ENCODE data around the gene RANGAP1. TPM values are rescaled to one million over a fixed set of nuclear protein-coding genes. Genes with fewer than 3 reads are reported as not detected.

Gene RANGAP1
- total and polyA plus RNA-seq, 2 of the 8 experiments (the other 6 are each of a cell fraction or from before 2014, with no cell fraction given), result 121 to 171 TPM

- no peak overlapping the region for H4K8ac ChIP-seq (ENCODE audit: extremely low read depth, insufficient read depth, low read length)
- H4K91ac ChIP-seq (replicated peaks; ENCODE audit: insufficient read length, low read length), result no peak overlapping the region
- H3K27me3 ChIP-seq (replicated peaks in 1 of 4; ENCODE audit: control insufficient read depth in 3 of 4, extremely low read depth in 1 of 4, insufficient read depth in 3 of 4, low read length in 3 of 4), result no peaks in the 10 kb centered on the region
- ChIA-PET POLR2A (ENCODE audit: partially characterized antibody) (interaction anchor here (0.7 to 3.2 kb wide), 8 partner anchors 8 to 162 kb away, joined by 3 to 18 read pairs (median 4); partner anchors contain the start of gene TOB2), CTCF (ENCODE audit: partially characterized antibody) (interaction anchor here (0.6 kb wide), 1 partner anchor 192 kb away, joined by 4 read pairs; the partner anchor contains the start of gene EP300)
- no peak overlapping the region for H2BK20ac ChIP-seq (ENCODE audit: low read length)
- peak overlapping the region in 1 of 4 experiments; percentile 87; a peak in 2 of 8 replicates for H3K4me3 ChIP-seq (ENCODE audit: extremely low read depth in 1 of 4, insufficient read depth in 2 of 4, low read depth in 3 of 4, low read length in 4 of 4)
- peaks cover 18 to 47% (median 26%) of the 10 kb centered on the region in 4 experiments for H3K36me3 ChIP-seq (ENCODE audit: control insufficient read depth in 2 of 4, insufficient read depth in 4 of 4, low read length in 3 of 4)
- H3K14ac ChIP-seq (ENCODE audit: insufficient read length), result no peak overlapping the region
- no peak overlapping the region for H2AK5ac ChIP-seq (ENCODE audit: low read depth, low read length)
- DNase-seq (ENCODE audit: low read depth in 1 of 2, low spot score in 2 of 2) (no peak), FAIRE-seq (no peak)
- H3K27ac ChIP-seq (ENCODE audit: low read depth, low read length), result no peak overlapping the region
- peaks cover 10% of the 10 kb centered on the region; the same call in 1 of the 2 replicates for H3K79me1 ChIP-seq (ENCODE audit: low read depth, low read length)
- H3K23me2 ChIP-seq (ENCODE audit: low read depth, low read length), result peaks cover 3% of the 10 kb centered on the region; the same call in 1 of the 2 replicates
- H3K23ac ChIP-seq (ENCODE audit: insufficient read length), result no peak overlapping the region
- H2BK12ac ChIP-seq (ENCODE audit: low read depth, low read length), result no peak overlapping the region
- peaks cover 6 to 45% of the 10 kb centered on the region in 2 experiments; a peak in 3 of 4 replicates for H3K79me2 ChIP-seq (ENCODE audit: control insufficient read depth in 1 of 2, insufficient read depth in 2 of 2, low read length in 2 of 2)
- no peak overlapping the region for H3K56ac ChIP-seq (replicated peaks; ENCODE audit: insufficient read length, low read depth, low read length)
- H4K20me1 ChIP-seq (replicated peaks in 1 of 2; ENCODE audit: control insufficient read depth in 1 of 2, insufficient read depth in 2 of 2, low read length in 2 of 2), result peaks cover 4 to 13% of the 10 kb centered on the region in 2 experiments
- no peak overlapping the region for H2BK5ac ChIP-seq (ENCODE audit: low read depth, low read length)
- H3K4me2 ChIP-seq (ENCODE audit: insufficient read depth in 1 of 2, low read depth in 2 of 2, low read length in 2 of 2), result peak overlapping the region; percentile 71 to 74; a peak in 3 of 4 replicates
- WGBS, 2 experiments (ENCODE audit: extremely low coverage in 1 of 2, insufficient coverage in 1 of 2, insufficient read length in 1 of 2, insufficient replicate concordance in 2 of 2, low coverage in 1 of 2, low lambda C conversion rate in 2 of 2, missing lambda C conversion rate in 1 of 2), result 95% methylated on average over 10 of the region's 10 CpGs; no CpG with 5 or more reads in 1 of the 2 experiments
- H4K5ac ChIP-seq (ENCODE audit: insufficient read length, low read depth, low read length), result no peak overlapping the region
- no peaks in the 10 kb centered on the region for H3K9me3 ChIP-seq (ENCODE audit: insufficient read depth in 2 of 2, low read depth in 1 of 2, low read length in 1 of 2)
- H3K9ac ChIP-seq (replicated peaks in 1 of 4; ENCODE audit: extremely low read depth in 1 of 4, low read depth in 3 of 4, low read length in 3 of 4), result 0 out of 7 replicates have a peak overlapping the region, but pooled peaks of 1 of the 4 experiments have one; percentile 5
- H3K4me1 ChIP-seq (replicated peaks in 1 of 4; ENCODE audit: control insufficient read depth in 3 of 4, insufficient read depth in 4 of 4, low read length in 3 of 4), result peaks cover 2 to 14% (median 7%) of the 10 kb centered on the region in 4 experiments; a peak in 6 of 7 replicates
- H3K18ac ChIP-seq (ENCODE audit: extremely low read depth, low read length), result no peak overlapping the region
- no peak overlapping the region for H2BK15ac ChIP-seq (ENCODE audit: low read length)
- H3K4ac ChIP-seq (replicated peaks; ENCODE audit: insufficient read length, low read depth, low read length), result no peak overlapping the region
- H2AFZ ChIP-seq (ENCODE audit: low read length), result no peak overlapping the region
- no peak overlapping the region for H2BK120ac ChIP-seq (replicated peaks; ENCODE audit: low read depth, low read length)
- TF ChIP-seq HDAC2 (IDR thresholded peaks at IDR 0.05; ENCODE audit: borderline replicate concordance in 1 of 2, low read depth in 2 of 2, low read length in 2 of 2) (no peak), POLR2AphosphoS5 (IDR thresholded peaks at IDR 0.05; ENCODE audit: low read depth, low read length) (no peak), BACH1 (IDR thresholded peaks at IDR 0.05; ENCODE audit: low read length) (no peak), RAD21 (IDR thresholded peaks at IDR 0.05 in 1 of 2, conservative IDR thresholded peaks at IDR 0.05 in 1 of 2; ENCODE audit: low read depth in 2 of 2, low read length in 2 of 2) (no peak), CEBPB (IDR thresholded peaks at IDR 0.05; ENCODE audit: low read depth, low read length) (no peak), GABPA (IDR thresholded peaks at IDR 0.05; ENCODE audit: borderline replicate concordance, insufficient read depth, low read length) (no peak), RBBP5 (IDR thresholded peaks at IDR 0.05; ENCODE audit: borderline replicate concordance, low read depth, low read length) (no peak), MAX (IDR thresholded peaks at IDR 0.05) (no peak), BCL11A (IDR thresholded peaks at IDR 0.05; ENCODE audit: low read depth in 2 of 2, low read length in 2 of 2) (no peak), SIN3A (conservative IDR thresholded peaks at IDR 0.05 in 1 of 2, IDR thresholded peaks at IDR 0.05 in 1 of 2; ENCODE audit: low read depth in 1 of 2, low read length in 2 of 2) (no peak), JUN (IDR thresholded peaks at IDR 0.05; ENCODE audit: low read depth, low read length) (no peak), FOSL1 (IDR thresholded peaks at IDR 0.05; ENCODE audit: insufficient read depth, low read depth, low read length) (no peak), SP2 (IDR thresholded peaks at IDR 0.05; ENCODE audit: low read length) (no peak)
Measured at GRCh38 chr22:41284465-41284864, 1.5 kb downstream of the RANGAP1 start.
